DND-41 (cell line): ENCODE data around the gene CYP4V2.

ENCODE experiments used
- ATAC-seq: fragments of 200-7000 bp; cut with Tn5 transposase; 3 replicates; pipeline ENCODE4 v1.9.1; 2021; ENCODE audit warnings: low read depth; ENCODE audit not compliant: insufficient read depth
- DNase-seq: peaks from one replicate; pipeline ENCODE4 v3.0.0-alpha.2; 2020
- H2AFZ ChIP-seq: 2 replicates; pipeline ENCODE4 v1.6.0; 2012; ENCODE audit warnings: low read depth, low read length
- H3K27ac ChIP-seq: 2 replicates; pipeline ENCODE4 v1.5.1; 2012; ENCODE audit warnings: low read length, inconsistent platforms
- H3K27me3 ChIP-seq: fragments of 200-600 bp; sonication (generic); 2 replicates; pipeline ENCODE4 v1.6.0; 2012; ENCODE audit warnings: low read length, mild to moderate bottlenecking, inconsistent platforms; ENCODE audit not compliant: insufficient read depth, poor library complexity
- H3K36me3 ChIP-seq: 2 replicates; pipeline ENCODE4 v1.5.1; 2012; ENCODE audit warnings: low read length, inconsistent platforms; ENCODE audit not compliant: insufficient read depth
- H3K4me1 ChIP-seq: 2 replicates; pipeline ENCODE4 v1.5.1; 2012; ENCODE audit warnings: mild to moderate bottlenecking, low read length; ENCODE audit not compliant: insufficient read depth
- H3K4me2 ChIP-seq: 2 replicates; pipeline ENCODE4 v1.6.0; 2012; ENCODE audit warnings: mild to moderate bottlenecking, moderate library complexity, low read length, inconsistent platforms; ENCODE audit not compliant: insufficient read depth
- H3K4me3 ChIP-seq, 2 experiments: fragments of 200-600 bp in 1 of 2; shearing (Covaris generic) in 1 of 2; 2 replicates each; pipeline ENCODE4 v1.5.1; 2012 to 2016; ENCODE audit warnings: inconsistent platforms in 2 of 2, low read length in 2 of 2, mild to moderate bottlenecking in 2 of 2, low read depth in 1 of 2, moderate library complexity in 1 of 2
- H3K79me2 ChIP-seq: 2 replicates; pipeline ENCODE4 v1.6.0; 2012; ENCODE audit warnings: low read length, inconsistent platforms; ENCODE audit not compliant: insufficient read depth
- H3K9ac ChIP-seq: 2 replicates; pipeline ENCODE4 v1.6.0; 2012; ENCODE audit warnings: low read depth, mild to moderate bottlenecking, inconsistent platforms, low read length, moderate library complexity
- H3K9me3 ChIP-seq: 2 replicates; pipeline ENCODE4 v1.5.1; 2012; ENCODE audit warnings: low read length, moderate library complexity, mild to moderate bottlenecking, inconsistent platforms; ENCODE audit not compliant: insufficient read depth, severe bottlenecking
- H4K20me1 ChIP-seq: 2 replicates; pipeline ENCODE4 v1.6.0; 2012; ENCODE audit warnings: low read length; ENCODE audit not compliant: insufficient read depth
- CTCF ChIP-seq: IDR thresholded peaks from 2 replicates; pipeline ENCODE4 v1.5.1; 2012; ENCODE audit warnings: borderline replicate concordance, low read length, moderate library complexity, mild to moderate bottlenecking; ENCODE audit not compliant: poor library complexity, severe bottlenecking; ENCODE audit errors: extremely low read depth
- EZH2 ChIP-seq: IDR thresholded peaks from 3 replicates; pipeline ENCODE4 v1.6.1; 2012; ENCODE audit warnings: borderline replicate concordance, low read depth, mild to moderate bottlenecking, moderate library complexity, low read length, inconsistent platforms; ENCODE audit not compliant: severe bottlenecking

The CYP4V2 gene

DNA sequence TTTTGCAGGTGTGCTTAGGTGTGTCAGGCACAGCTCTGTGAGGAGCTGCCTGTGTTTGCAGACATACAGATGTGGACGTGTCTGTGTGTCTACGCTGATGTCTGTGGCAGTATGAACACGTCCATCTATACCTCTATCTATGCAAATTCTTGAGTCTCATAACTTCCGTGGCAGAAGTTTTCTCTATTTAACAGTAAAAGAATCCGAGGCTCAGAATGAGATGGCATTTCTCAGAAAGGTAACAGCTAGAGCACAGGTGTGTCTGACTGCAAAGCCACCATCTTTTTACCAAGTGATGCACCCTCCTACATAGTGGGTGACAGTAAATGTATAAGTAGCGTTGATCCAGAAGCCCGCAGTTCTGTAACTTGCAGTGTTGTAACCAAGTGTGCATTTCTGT is 39.9 kb upstream of the CYP4V2 start:
- TF ChIP-seq EZH2 = no peak
- TF ChIP-seq CTCF = no peak
- no peak overlapping the region for H2AFZ ChIP-seq
- no peak overlapping the region for H3K27ac ChIP-seq
- H3K9me3 ChIP-seq = no peaks in the 10 kb centered on the region
- H3K4me3 ChIP-seq = no peak overlapping the region
- no peaks in the 10 kb centered on the region for H3K4me1 ChIP-seq
- no peaks in the 10 kb centered on the region for H3K36me3 ChIP-seq
- ATAC-seq (no peak), DNase-seq (no peak)
- H4K20me1 ChIP-seq = no peaks in the 10 kb centered on the region
- no peak overlapping the region for H3K9ac ChIP-seq
- no peaks in the 10 kb centered on the region for H3K27me3 ChIP-seq
- H3K79me2 ChIP-seq = no peaks in the 10 kb centered on the region
- H3K4me2 ChIP-seq = no peak overlapping the region

DNA sequence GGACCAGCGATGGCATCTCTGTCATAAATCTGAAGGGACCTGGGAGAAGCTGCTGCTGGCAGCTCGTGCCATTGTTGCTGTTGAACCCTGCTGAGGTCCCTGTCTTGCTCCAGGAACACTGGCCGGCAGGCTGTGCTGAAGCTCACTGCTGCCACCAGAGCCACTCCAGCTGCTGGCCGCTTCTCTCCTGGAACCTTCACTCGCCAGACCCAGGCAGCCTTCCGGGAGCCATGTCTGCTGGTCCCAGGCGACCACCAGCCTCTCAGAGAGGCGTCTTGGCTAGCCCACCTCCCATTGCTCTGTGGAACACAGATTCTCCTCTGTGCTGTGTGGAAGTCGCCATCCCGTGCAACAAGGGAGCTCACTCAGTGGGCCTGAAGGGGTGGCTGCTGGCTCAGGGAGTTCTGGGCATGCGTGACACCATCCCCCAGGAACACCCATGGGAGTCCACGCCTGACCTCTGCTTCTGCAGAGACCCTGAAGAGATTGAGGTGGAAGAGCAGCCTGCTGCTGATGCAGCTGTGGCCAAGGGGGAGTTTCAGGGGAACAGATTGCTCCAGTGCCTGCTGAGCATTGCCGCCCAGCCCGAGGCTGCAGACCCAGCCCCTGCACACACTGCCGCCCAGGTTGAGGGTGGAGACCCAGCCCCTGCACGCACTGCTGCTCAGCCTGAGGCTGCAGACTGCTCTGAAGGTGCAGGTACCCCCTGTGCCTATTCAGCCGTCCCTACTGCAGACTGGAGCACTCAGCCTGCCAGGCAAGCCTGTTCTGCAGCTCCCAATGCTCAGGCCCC is 33.1 kb upstream of the CYP4V2 start:
- Histone ChIP-seq H3K27ac (no peak overlapping the region), H3K4me1 (no peaks in the 10 kb centered on the region), H3K79me2 (no peaks in the 10 kb centered on the region), H3K9me3 (no peaks in the 10 kb centered on the region), H2AFZ (no peak overlapping the region), H3K27me3 (peaks cover 8% of the 10 kb centered on the region), H4K20me1 (no peaks in the 10 kb centered on the region; the same call in 1 of the 2 replicates), H3K36me3 (no peaks in the 10 kb centered on the region), H3K4me3 (no peak overlapping the region), H3K9ac (no peak overlapping the region), H3K4me2 (no peak overlapping the region)
- TF ChIP-seq CTCF (no peak), EZH2 (no peak)
- no peak for ATAC-seq
- no peak for DNase-seq

- Histone ChIP-seq H3K79me2 (no peaks in the 10 kb centered on the region), H3K27me3 (peaks cover 8% of the 10 kb centered on the region), H3K4me3 (no peak overlapping the region), H3K4me1 (no peaks in the 10 kb centered on the region), H2AFZ (no peak overlapping the region), H3K27ac (no peak overlapping the region), H3K9me3 (no peaks in the 10 kb centered on the region), H3K9ac (no peak overlapping the region), H3K36me3 (no peaks in the 10 kb centered on the region), H4K20me1 (no peaks in the 10 kb centered on the region; the same call in 1 of the 2 replicates), H3K4me2 (no peak overlapping the region)
- ATAC-seq (no peak), DNase-seq (no peak)
- TF ChIP-seq CTCF = no peak
- no peak for TF ChIP-seq EZH2
Observed at GRCh38 chr4:186158966-186159365, 32.4 kb upstream of the CYP4V2 start.
